ENCODE results near the gene NGLY1. TPM values are rescaled to one million over a fixed set of nuclear protein-coding genes. Genes with fewer than 3 reads are reported as not detected.

The NGLY1 gene
- total and polyA plus RNA-seq, 2 donors (not counting 1 experiment from before 2014, with no cell fraction given), result 11.6 to 34.0 TPM

GRCh38 chr3:25692341-25692740 is 90.9 kb downstream of the NGLY1 start:
- no peak overlapping the region for H3K4me3 ChIP-seq (replicated peaks in 1 of 4; ENCODE audit: control extremely low read depth in 1 of 4, insufficient read depth in 1 of 4, low read depth in 3 of 4, low read length in 4 of 4)
- H2AFZ ChIP-seq (ENCODE audit: low read length), result no peak overlapping the region
- H4K20me1 ChIP-seq (ENCODE audit: control insufficient read depth, extremely low read depth, insufficient read depth, low read length), result no peaks in the 10 kb centered on the region
- H3K79me2 ChIP-seq (ENCODE audit: control insufficient read depth, insufficient read depth, low read length), result no peaks in the 10 kb centered on the region
- no peak overlapping the region for H3K9ac ChIP-seq (ENCODE audit: insufficient read depth, low read length)
- H3K4me1 ChIP-seq (ENCODE audit: control insufficient read depth, extremely low read depth, insufficient read depth, low read length), result no peaks in the 10 kb centered on the region
- TF ChIP-seq EZH2 (IDR thresholded peaks at IDR 0.05; ENCODE audit: low read length, missing control alignments), result no peak
- TF ChIP-seq CTCF (conservative IDR thresholded peaks at IDR 0.05 in 1 of 2, IDR thresholded peaks at IDR 0.05 in 1 of 2; ENCODE audit: low read depth in 1 of 2, low read length in 2 of 2), result no peak
- no peak overlapping the region for H3K27ac ChIP-seq (ENCODE audit: insufficient read depth, low read length)
- no peak overlapping the region for H3K4me2 ChIP-seq (ENCODE audit: extremely low read depth, insufficient read depth, low read length)
- no peaks in the 10 kb centered on the region for H3K9me3 ChIP-seq (ENCODE audit: control insufficient read depth, insufficient read depth, low read depth, low read length)
- no peaks in the 10 kb centered on the region for H3K36me3 ChIP-seq (ENCODE audit: control insufficient read depth, insufficient read depth, low read length)
- no peak for DNase-seq (ENCODE audit: low read depth in 2 of 2)
- peaks cover 3% of the 10 kb centered on the region for H3K27me3 ChIP-seq (ENCODE audit: control insufficient read depth, insufficient read depth, low read length)

GRCh38 chr3:25690768-25691533 is 92.3 kb downstream of the NGLY1 start:
- Histone ChIP-seq H3K27ac (ENCODE audit: insufficient read depth, low read length) (no peak overlapping the region), H3K4me3 (replicated peaks in 1 of 4; ENCODE audit: control extremely low read depth in 1 of 4, insufficient read depth in 1 of 4, low read depth in 3 of 4, low read length in 4 of 4) (no peak overlapping the region), H2AFZ (ENCODE audit: low read length) (no peak overlapping the region), H3K4me1 (ENCODE audit: control insufficient read depth, extremely low read depth, insufficient read depth, low read length) (no peaks in the 10 kb centered on the region), H3K36me3 (ENCODE audit: control insufficient read depth, insufficient read depth, low read length) (no peaks in the 10 kb centered on the region), H3K27me3 (ENCODE audit: control insufficient read depth, insufficient read depth, low read length) (peaks cover 3% of the 10 kb centered on the region), H3K4me2 (ENCODE audit: extremely low read depth, insufficient read depth, low read length) (no peak overlapping the region), H3K79me2 (ENCODE audit: control insufficient read depth, insufficient read depth, low read length) (no peaks in the 10 kb centered on the region), H3K9ac (ENCODE audit: insufficient read depth, low read length) (no peak overlapping the region), H3K9me3 (ENCODE audit: control insufficient read depth, insufficient read depth, low read depth, low read length) (no peaks in the 10 kb centered on the region), H4K20me1 (ENCODE audit: control insufficient read depth, extremely low read depth, insufficient read depth, low read length) (no peaks in the 10 kb centered on the region)
- no peak for DNase-seq (ENCODE audit: low read depth in 2 of 2)
- TF ChIP-seq EZH2 (IDR thresholded peaks at IDR 0.05; ENCODE audit: low read length, missing control alignments), result no peak
- TF ChIP-seq CTCF (conservative IDR thresholded peaks at IDR 0.05 in 1 of 2, IDR thresholded peaks at IDR 0.05 in 1 of 2; ENCODE audit: low read depth in 1 of 2, low read length in 2 of 2), result no peak

GRCh38 chr3:25689226-25689625 is 94.0 kb downstream of the NGLY1 start:
- Histone ChIP-seq H3K27ac (ENCODE audit: insufficient read depth, low read length) (no peak overlapping the region), H3K79me2 (ENCODE audit: control insufficient read depth, insufficient read depth, low read length) (no peaks in the 10 kb centered on the region), H3K27me3 (ENCODE audit: control insufficient read depth, insufficient read depth, low read length) (peaks cover 3% of the 10 kb centered on the region), H3K4me1 (ENCODE audit: control insufficient read depth, extremely low read depth, insufficient read depth, low read length) (no peaks in the 10 kb centered on the region), H3K36me3 (ENCODE audit: control insufficient read depth, insufficient read depth, low read length) (no peaks in the 10 kb centered on the region), H3K9me3 (ENCODE audit: control insufficient read depth, insufficient read depth, low read depth, low read length) (no peaks in the 10 kb centered on the region), H4K20me1 (ENCODE audit: control insufficient read depth, extremely low read depth, insufficient read depth, low read length) (no peaks in the 10 kb centered on the region), H2AFZ (ENCODE audit: low read length) (no peak overlapping the region), H3K4me2 (ENCODE audit: extremely low read depth, insufficient read depth, low read length) (no peak overlapping the region), H3K4me3 (replicated peaks in 1 of 4; ENCODE audit: control extremely low read depth in 1 of 4, insufficient read depth in 1 of 4, low read depth in 3 of 4, low read length in 4 of 4) (no peak overlapping the region), H3K9ac (ENCODE audit: insufficient read depth, low read length) (no peak overlapping the region)
- TF ChIP-seq CTCF (conservative IDR thresholded peaks at IDR 0.05 in 1 of 2, IDR thresholded peaks at IDR 0.05 in 1 of 2; ENCODE audit: low read depth in 1 of 2, low read length in 2 of 2), result no peak
- TF ChIP-seq EZH2 (IDR thresholded peaks at IDR 0.05; ENCODE audit: low read length, missing control alignments), result no peak
- DNase-seq (ENCODE audit: low read depth in 2 of 2), result no peak

Measured in fibroblast of lung (primary cell).